Stimulated activated CD8-positive, alpha-beta memory T cell treated with anti-CD3 and anti-CD28 coated beads, Interleukin-12 subunit alpha, Interleukin-12 subunit beta, amount 100 ng/mL, for 1 hour (primary cell): Measurements from ENCODE around the gene ITPRIPL1.
A peak's percentile ranks its signal among the peaks of the same experiment; 100 is the strongest.
"Not testable (repeated sequence)": the region's sequence is repeated elsewhere in the genome, so short reads cannot be mapped to it uniquely, and the experiment has no call there.

Experiments
- DNase-seq: peaks from one replicate; pipeline ENCODE4 v3.0.0-alpha.2; 2020; ENCODE audit warnings: low read depth

Gene ITPRIPL1, protein sequence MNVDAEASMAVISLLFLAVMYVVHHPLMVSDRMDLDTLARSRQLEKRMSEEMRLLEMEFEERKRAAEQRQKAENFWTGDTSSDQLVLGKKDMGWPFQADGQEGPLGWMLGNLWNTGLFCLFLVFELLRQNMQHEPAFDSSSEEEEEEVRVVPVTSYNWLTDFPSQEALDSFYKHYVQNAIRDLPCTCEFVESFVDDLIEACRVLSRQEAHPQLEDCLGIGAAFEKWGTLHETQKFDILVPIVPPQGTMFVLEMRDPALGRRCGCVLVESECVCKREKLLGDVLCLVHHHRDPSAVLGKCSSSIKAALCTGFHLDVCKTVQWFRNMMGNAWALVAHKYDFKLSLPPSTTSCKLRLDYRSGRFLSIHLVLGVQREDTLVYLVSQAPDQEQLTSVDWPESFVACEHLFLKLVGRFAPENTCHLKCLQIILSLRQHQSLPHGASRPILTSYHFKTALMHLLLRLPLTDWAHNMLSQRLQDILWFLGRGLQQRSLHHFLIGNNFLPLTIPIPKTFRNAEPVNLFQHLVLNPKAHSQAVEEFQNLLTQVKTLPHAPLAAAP

DNA sequence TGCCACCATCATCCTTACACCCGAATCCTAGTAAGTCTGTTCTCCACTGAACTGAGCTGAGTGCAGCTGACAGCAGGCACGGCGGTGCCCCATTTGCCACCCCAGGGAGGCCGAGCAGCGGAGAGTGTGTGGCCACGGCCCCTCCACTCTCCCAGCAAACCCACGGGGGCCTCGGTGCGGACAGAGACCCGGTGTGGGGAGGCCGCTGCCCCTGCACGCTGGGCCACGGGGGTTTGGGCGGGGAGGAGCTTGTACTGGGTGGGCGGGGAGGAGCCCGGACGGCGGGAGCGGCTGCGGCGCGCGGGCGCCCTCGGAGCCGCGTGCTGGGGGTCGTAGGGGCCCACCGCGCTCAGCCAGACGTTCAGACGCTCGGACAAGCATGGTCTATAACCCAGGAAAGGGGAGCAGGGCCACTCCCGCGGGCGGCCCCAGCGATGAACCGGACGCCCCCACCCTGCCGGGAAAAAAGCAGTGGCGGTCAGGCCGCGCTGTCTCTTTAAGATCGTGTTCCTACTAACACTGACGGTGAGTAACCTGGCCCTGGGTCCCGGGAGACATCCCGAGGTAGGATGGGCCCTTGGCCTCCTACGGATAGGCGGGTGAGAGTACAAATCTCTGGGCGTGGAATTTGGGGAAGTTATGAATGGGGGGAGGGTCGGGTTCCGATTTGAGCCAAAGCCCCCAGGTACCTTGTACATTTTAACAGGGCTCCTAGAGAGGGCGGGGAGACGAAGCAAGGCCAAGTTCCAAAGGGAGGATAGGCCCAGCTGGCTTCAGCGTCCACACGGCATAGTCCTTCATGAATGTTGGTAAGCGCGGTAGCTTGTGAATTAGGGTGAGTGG lies at the start of gene ITPRIPL1:
Gene ITPRIPL1 (plus strand): TSS at position 277 of the 843 bp plus-strand sequence. CDS start 523 bp downstream, at position 800.
- DNase-seq: no peak

DNA sequence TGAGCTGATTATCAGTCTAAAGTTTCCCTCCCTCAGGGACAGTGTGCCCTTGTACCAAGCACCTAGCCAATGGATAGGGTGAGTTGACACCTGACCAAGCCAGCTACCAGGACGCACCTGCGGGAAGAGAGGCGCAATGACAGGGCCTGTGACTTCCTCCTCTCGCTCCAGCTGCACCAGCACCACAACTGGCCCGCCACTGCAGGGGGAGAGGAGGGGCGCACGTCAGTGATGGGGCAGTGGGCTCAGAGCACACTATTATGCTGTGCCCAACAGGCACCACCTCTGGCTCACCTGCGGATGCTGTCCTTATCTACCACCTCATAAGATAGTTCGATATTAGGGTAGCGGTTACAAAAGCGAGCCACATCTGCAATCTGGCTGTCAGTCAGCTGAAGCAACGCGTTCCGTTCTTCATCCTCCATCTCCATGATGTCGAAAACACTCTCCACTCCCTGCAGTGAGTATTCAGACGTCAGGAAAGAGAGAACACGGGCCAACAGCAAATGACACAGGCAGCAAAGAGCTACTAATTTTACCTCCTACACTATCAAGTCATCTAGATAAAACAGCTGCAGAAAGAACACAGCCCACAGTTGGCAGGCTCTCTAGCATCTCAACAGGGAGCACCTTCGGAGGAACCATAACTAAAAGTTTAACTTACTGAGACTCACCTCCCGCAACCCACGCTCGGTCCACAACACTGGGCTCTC lies 48.2 kb upstream of the ITPRIPL1 start:
- DNase-seq: no peak

DNA sequence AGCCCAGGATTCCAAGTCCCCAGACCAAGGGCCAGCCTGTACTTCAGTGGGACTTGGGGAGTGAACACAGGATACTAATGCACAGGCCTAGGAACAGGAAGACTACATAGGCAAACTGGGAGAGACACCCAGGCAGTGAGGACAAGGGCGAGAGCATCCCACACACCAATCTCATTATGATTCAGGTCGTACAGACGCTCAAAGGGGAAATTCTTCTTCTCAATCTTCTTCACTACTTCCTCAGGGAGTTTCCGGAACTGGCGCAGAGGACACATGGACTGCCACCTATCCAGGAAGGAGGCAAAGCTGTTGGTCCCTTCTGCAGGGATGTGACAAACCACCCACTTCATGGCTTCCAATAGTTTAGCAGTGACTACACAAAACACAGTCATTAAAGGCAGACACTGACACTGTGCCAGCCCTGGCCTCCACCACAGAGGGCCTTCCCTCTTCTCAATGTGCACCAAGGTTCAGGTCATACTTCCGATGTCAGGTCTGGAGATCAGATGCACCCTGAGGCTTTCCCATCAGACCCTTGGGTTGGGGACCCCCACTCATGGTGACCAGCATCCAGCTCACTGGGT lies 37.8 kb upstream of the ITPRIPL1 start:
- no peak for DNase-seq

DNA sequence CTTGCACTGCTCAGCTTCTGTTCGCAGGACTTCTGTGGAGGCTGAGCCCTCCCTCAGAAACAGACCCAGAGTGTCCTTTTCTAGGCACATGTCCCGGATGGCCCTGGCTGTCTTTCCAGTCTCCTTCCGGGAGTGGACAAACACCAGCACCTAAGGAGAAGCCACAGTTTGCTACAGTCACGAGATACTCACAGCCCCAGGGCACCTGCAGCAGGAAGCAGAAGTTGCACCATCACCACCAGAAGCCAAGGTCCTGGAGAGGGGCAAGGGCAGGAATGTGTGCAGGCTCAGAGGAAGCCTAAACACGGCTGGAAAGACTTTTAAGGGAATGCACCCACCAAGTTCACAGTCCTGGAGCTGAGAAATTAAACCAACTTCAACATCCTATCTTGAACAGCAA lies 33.4 kb upstream of the ITPRIPL1 start:
- DNase-seq: no peak

DNA sequence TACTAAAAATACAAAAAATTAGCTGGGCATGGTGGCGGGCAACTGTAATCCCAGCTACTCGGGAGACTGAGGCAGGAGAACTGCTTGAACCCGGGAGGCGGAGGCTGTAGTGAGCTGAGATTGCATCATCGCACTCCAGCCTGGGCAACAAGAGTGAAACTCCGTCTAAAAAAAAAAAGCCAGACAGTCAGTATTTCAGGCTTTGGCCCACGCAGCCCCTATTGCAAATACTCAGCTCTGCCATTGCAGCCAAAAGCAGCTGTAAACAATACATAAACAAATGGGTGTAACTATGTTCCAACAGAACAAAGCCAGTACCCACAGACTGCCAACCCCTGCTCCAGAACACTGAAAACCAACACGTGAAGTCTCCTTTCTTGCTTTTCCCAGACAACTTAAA lies 30.8 kb upstream of the ITPRIPL1 start:
- DNase-seq: not testable (repeated sequence)

DNA sequence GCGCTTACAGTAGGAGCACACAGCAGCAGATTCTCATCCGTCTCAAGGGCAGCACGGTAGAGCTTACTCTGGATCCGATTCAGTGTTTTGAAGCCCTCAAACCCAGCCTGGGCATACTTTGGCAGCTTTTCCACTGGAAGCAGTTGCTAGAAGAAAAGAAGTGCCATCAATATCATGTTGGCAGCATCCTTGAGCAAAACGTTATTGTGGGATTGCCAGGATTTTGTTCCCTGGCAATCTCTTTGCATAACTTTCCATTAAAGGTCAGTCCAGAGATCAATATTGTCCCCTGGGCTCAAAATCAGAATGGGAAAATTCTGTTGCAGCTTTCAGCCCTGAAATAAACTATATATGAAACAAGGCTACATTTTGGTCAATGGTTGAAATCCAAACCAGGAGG lies 28.2 kb upstream of the ITPRIPL1 start:
- DNase-seq: no peak

DNA sequence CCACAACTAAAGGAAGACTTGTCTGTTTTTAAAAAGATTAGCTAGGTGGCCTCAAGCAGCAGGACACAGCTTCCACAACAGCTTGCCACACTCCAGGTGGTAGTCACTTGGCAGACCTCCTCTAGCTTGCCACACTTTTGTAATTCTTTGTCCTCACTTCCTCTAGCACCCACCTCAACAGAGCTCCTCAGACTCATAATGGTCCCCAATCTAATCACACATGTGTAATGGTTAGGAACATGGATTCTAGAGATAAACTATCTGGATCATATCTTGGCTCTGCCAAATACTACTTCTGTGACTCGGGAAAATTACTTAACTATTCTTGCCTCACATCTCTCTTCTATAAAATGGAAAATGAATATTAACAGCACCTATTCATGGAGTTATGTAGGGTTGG lies 23.3 kb upstream of the ITPRIPL1 start:
- no peak for DNase-seq

DNA sequence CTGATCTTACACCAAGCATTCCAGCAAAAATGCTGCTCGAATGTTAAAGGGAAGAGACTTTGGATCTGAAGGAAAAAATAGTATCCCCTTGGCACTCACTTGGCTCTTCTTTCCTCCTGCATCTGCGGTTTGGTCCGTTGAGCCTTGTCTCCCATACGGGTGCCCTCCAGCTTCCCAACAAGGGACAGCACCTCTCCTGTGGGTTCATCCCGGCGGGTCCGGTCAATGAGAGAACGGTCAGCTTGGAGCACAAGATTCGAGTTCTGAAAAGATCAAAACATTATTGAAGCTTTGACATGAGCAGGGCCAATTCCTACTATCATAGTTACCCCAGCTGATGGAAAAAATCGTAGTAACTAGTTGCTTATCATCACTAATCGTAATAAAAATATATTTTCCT lies 20.5 kb upstream of the ITPRIPL1 start:
- DNase-seq: no peak

DNA sequence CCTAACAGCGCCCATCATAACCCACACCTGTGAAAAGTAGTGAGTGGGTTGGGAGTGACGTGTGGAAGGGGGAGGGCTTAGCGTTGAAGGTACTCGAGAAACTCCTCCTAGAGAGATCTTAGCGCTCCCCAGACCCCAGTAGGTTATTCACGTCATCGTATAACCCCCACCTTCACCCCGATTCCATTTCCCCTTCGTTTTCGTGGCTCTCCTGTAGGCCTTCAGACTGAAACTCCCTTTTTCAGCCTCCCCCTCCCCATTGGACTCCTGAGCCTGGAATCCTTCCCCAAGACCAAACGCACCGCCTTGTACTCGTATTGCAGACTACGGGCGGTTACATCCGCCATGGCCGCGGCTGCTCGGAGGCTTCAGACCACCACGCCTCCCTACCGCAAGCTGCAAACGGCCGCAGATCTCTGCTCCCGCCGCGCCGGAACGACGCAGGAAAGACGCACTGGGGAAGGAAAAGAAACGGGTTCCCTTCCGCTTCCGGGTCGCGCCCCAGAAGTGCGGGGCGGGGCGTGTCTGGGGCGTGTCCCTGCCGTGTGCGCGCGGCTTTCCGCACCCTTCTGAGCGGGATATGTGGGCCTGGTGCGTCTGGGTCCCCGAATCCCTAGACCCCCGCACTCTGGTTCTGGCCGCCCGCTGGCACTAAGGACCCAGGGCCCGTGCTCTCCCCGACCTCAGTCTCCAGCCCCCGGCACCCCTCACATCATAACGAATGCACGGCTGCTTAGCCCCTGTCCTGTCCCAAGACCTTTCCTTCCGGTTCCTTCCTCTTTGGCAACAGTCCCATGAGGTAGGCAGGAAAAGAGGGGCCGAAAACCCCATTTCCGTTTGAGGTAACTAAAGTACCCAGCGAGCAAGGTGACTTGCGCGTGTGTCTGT lies 19.8 kb upstream of the ITPRIPL1 start, which contains the start of gene SNRNP200:
Gene SNRNP200 (minus strand): TSS at position 456 of the 888 bp plus-strand sequence. CDS start 109 bp downstream, at position 347.
- peak; percentile 82 for DNase-seq

DNA sequence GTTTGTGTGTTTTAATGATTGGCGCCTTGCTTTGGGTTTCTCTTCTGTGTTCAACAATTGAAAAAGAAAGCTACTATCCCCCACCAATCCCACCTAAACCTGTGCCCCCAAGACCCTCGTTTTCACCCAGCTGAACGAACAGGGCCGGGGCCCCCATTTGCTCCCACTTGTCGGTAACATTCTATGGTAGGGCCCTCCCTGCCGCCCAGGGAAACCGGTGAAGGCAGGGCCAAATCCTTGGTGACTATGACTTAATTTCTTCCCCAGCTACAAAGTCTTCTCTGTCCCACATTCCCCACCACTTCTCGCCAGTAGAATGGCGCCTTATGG lies 19.2 kb upstream of the ITPRIPL1 start:
- no peak for DNase-seq

DNA sequence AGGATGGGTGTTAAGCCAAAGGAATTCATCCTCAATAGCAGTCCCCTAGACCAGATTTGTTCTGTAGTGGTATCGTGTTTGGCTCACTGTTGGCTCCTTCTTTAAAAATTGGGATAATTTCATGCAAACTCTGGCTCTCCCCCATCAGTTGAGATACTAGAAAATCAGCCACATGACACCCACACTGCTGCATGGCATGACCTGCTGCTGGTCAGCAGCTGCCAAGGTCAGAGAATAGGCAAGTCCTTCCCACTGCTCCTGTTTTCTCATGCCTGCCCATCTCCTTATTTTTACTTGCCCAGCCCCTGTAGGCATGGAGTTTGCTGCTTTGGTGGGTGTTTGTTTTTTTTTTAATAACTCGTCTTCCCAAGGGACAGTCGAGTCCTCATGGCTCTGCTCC lies 18.7 kb upstream of the ITPRIPL1 start:
- DNase-seq: no peak

DNA sequence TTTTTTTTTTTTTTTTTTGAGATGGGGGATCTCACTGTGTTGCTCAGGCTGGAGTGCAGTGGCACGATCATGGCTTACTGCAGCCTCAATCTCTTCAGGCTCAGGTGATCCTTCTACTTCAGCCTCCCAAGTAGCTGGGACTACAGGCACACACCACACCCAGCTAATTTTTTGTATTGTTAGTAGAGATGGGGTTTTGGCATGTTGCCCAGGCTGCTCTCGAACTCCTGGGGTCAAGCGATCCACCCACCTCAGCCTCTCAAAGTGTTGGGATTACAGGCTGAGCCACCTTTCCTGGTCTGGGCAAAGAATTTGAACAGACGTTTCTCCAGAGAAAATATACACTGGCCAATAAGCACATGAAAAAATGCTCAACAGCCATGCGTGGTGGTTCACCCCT lies 16.9 kb upstream of the ITPRIPL1 start:
- no peak for DNase-seq

DNA sequence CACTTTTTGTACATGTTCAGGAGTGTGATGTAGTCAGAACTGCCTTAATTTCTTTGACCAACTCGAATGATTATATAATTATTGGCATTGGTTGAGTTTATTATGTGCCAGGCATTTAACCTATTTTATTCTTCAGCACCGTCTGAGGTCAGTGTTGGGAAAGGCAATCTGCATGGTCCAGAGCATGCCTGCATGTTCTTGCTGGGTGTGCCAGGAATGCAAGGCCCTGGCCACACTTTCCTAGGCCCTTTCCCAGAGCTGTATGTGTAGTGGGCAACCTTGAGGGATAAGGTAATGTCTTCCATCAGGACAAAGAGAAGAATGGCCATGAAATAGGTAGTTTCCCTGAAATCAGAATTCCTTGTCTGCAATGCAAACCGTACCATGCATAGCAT lies 10.1 kb upstream of the ITPRIPL1 start:
- DNase-seq: no peak

DNA sequence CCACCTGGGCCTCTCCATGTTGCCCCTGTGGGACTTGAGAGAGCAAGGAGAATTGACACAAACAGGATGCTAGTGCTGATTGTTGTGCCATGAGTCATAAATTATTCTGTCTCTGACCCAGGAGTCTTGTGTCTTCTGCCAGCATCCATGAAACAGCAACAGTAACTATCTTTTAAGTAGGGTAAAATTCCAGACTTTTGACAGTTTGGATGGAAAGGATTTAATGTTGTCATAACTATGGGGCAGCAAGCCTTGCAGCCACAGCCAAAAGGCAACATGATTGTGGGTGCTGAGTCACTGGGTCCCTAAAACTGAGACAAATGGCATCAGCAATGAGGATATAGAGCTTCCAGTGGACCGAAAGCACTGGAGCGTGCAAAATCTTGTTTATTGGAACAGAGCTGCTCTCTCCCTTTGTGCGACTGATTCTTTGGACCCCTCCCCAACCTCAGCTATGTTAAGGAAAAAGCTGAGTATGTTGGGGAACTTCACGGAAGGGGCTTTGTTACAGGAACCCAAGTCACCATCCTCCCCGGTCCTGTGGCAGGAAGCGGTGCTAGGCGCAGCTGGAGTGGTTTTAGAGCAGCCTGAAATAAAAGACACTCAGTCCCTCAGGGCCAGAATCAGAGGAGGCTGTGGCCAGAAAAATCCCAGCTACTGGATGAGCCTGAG lies 9.6 kb upstream of the ITPRIPL1 start:
- DNase-seq: no peak

DNA sequence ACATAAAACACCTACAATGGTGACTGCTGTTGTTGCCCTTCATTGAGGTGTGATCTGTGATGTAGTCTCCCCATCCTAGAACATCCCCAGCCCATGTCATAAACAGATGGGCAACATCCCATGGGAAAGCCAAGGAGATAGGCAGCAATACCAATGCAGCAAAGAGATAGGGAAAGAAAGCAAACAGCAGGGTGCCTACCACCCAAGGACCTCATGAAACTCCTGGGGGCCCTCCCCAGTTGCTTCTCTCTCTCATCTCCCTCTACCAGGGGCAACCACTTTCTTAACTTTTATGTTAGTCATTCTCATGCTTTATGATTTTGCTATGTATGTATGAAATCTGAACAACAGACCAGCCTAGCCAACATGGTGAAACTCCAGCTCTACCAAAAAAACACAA lies 8.1 kb upstream of the ITPRIPL1 start:
- no peak for DNase-seq

DNA sequence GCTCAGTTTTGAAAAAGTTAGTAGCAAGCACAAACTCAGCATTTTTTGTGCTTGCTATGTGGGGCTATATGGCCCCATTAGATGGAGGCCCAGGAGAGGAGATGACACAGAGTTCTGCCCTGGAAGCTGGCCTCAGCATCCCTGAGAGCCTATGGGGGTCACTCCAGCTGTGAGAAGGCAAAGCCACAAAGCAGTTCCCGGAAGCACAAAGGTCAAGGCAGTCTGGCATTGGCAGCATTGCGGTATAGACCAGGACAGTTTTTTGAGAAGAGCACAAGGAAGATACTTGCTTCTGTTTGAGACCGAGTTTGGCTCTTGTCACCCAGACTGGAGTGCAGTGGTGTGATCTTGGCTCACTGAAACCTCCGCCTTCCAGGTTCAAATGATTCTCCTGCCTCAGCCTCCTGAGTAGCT lies 7.5 kb upstream of the ITPRIPL1 start:
- no peak for DNase-seq

DNA sequence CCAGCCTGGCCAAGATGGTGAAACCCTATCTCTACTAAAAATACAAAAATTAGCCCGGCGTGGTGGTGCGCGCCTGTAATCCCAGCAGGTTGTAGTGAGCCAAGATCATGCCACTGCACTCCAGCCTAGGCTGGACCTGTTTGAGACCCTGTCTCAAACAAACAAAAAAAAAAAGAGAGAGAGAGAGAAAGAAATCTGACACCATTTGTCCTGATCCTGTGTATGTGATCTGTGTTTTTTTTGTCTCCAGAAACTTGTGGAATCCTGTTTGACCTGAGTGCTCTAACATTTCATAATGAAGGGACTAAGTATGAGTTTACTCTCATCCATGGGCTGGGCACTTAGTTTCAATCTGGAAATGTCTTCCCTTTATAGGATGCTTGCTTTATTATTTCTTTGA lies 6.4 kb upstream of the ITPRIPL1 start:
- DNase-seq: no peak

DNA sequence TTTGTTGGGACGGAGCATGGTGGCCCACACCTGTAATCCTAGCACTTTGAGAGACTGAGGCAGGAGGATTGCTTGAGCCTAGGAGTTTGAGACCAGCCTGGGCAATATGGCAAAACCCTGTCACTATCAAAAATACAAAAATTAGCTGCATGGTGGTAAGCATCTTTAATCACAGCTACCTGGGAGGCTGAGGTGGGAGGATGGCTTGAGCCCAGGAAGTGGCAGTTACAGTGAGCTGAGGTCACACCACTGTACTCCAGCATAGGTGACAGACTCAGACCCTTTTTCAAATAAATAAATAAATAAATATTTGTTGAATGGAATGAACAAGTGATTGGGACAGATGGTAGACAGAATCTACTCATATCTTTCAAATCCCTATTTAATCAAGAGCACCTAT lies 5.7 kb upstream of the ITPRIPL1 start:
- DNase-seq: no peak

DNA sequence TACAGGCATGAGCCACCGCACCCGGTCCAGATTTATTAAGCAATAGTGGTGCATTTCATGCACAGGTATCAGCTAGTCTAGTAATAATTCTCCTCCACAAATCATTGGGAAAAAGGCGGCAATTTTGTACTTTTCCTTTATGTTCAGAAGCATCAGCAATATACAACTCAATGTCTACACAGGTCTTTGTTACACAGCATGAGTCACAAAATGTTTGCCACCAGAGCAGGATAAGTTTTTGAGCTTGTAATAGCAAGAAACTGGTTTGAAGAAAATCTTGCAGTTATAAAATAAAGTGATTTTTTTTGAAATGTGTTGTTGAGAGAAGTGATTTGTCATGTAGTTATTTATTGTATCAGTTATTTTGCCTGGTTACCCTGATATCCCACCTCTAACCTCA lies 4.8 kb upstream of the ITPRIPL1 start:
- DNase-seq: no peak
